Measurements from ENCODE around the gene HMGA1. TPM values are rescaled to one million over a fixed set of nuclear protein-coding genes. Genes with fewer than 3 reads are reported as not detected.

The HMGA1 gene
- total and polyA plus RNA-seq, 2 of the 13 experiments (the other 11 are each of a cell fraction or from before 2014, with no cell fraction given), result 117 to 145 TPM

DNA sequence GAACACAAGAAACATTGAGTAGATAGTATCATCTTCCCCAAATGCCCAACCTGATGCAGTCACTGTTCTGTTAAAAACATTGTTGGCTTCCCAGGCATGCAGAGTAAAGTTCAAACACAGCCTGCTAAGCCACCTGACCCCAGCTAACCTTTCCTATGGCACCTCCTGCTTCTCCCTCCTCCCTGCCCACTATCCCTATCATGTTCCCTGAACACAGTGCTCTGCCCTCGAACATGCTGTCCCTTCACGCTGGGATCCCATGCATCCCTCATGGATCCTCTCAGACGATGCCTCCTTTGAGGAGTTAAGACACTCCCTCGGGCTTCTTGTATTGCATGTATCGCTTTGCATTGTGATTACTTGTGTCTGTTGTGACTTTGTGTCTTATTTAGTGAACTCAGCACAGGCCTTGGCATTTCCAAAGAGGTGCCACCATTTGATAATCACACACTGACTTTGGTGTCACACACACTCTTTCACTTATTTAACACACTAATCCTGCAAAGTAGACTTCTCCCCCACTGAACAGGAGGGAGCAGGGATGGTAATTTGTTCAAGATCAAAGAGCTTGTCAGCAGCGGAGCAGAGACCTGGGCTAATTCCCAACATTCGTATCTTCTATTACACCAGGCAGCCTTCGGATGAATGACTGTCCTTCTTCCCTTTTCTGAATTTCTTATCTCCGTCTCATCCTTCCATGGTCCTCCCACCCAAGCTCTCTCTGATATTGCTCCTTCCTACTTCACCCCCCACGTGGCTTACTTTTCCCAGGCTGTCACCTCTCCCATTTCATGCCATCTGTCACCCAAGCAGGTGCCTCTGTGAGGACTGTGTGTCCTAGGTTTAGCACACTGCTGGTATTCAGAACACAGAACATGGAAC, 40.4 kb downstream of the HMGA1 start (continued):
- TF ChIP-seq ZNF839 (CRISPR knock-in tag; IDR thresholded peaks at IDR 0.05; ENCODE audit: borderline replicate concordance), result no peak
- TF ChIP-seq RBAK (CRISPR knock-in tag; IDR thresholded peaks at IDR 0.05), result no peak
- TF ChIP-seq SMAD9 (CRISPR knock-in tag; IDR thresholded peaks at IDR 0.05), result no peak
- TF ChIP-seq, protein P1, sequence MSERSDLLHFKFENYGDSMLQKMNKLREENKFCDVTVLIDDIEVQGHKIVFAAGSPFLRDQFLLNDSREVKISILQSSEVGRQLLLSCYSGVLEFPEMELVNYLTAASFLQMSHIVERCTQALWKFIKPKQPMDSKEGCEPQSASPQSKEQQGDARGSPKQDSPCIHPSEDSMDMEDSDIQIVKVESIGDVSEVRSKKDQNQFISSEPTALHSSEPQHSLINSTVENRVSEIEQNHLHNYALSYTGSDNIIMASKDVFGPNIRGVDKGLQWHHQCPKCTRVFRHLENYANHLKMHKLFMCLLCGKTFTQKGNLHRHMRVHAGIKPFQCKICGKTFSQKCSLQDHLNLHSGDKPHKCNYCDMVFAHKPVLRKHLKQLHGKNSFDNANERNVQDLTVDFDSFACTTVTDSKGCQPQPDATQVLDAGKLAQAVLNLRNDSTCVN (CRISPR knock-in tag; IDR thresholded peaks at IDR 0.05; ENCODE audit: borderline replicate concordance), result no peak; the same call in 1 of the 2 replicates
- no peak for TF ChIP-seq MTF1 (CRISPR knock-in tag; IDR thresholded peaks at IDR 0.05)
- TF ChIP-seq JUND (CRISPR knock-in tag; IDR thresholded peaks at IDR 0.05), result no peak
- TF ChIP-seq CREB1 (IDR thresholded peaks at IDR 0.05), result no peak
- no peak for TF ChIP-seq CREB1 (CRISPR knock-in tag; IDR thresholded peaks at IDR 0.05)
- TF ChIP-seq HES4 (CRISPR knock-in tag; IDR thresholded peaks at IDR 0.05; ENCODE audit: borderline replicate concordance), result no peak
- no peak for TF ChIP-seq FOXC1 (CRISPR knock-in tag; IDR thresholded peaks at IDR 0.05; ENCODE audit: borderline replicate concordance)
- TF ChIP-seq, protein P2, sequence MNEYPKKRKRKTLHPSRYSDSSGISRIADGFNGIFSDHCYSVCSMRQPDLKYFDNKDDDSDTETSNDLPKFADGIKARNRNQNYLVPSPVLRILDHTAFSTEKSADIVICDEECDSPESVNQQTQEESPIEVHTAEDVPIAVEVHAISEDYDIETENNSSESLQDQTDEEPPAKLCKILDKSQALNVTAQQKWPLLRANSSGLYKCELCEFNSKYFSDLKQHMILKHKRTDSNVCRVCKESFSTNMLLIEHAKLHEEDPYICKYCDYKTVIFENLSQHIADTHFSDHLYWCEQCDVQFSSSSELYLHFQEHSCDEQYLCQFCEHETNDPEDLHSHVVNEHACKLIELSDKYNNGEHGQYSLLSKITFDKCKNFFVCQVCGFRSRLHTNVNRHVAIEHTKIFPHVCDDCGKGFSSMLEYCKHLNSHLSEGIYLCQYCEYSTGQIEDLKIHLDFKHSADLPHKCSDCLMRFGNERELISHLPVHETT (CRISPR knock-in tag; conservative IDR thresholded peaks at IDR 0.05), result no peak
- no peak for TF ChIP-seq ZNF501 (CRISPR knock-in tag; IDR thresholded peaks at IDR 0.05)
- no peak for TF ChIP-seq BCL6 (CRISPR knock-in tag; IDR thresholded peaks at IDR 0.05)
- TF ChIP-seq, protein P3, sequence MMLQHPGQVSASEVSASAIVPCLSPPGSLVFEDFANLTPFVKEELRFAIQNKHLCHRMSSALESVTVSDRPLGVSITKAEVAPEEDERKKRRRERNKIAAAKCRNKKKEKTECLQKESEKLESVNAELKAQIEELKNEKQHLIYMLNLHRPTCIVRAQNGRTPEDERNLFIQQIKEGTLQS (CRISPR knock-in tag; IDR thresholded peaks at IDR 0.05), result no peak
- no peak for TF ChIP-seq NFE2L1 (CRISPR knock-in tag; IDR thresholded peaks at IDR 0.05; ENCODE audit: borderline replicate concordance)
- no peak for TF ChIP-seq PHB2 (IDR thresholded peaks at IDR 0.05; ENCODE audit: partially characterized antibody)
- no peak for TF ChIP-seq MAF1 (CRISPR knock-in tag; IDR thresholded peaks at IDR 0.05; ENCODE audit: borderline replicate concordance)
- no peak for TF ChIP-seq ADNP (CRISPR knock-in tag; IDR thresholded peaks at IDR 0.05)
- TF ChIP-seq, protein P4, sequence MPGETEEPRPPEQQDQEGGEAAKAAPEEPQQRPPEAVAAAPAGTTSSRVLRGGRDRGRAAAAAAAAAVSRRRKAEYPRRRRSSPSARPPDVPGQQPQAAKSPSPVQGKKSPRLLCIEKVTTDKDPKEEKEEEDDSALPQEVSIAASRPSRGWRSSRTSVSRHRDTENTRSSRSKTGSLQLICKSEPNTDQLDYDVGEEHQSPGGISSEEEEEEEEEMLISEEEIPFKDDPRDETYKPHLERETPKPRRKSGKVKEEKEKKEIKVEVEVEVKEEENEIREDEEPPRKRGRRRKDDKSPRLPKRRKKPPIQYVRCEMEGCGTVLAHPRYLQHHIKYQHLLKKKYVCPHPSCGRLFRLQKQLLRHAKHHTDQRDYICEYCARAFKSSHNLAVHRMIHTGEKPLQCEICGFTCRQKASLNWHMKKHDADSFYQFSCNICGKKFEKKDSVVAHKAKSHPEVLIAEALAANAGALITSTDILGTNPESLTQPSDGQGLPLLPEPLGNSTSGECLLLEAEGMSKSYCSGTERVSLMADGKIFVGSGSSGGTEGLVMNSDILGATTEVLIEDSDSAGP (CRISPR knock-in tag; IDR thresholded peaks at IDR 0.05; ENCODE audit: borderline replicate concordance), result no peak
- TF ChIP-seq, protein P5, sequence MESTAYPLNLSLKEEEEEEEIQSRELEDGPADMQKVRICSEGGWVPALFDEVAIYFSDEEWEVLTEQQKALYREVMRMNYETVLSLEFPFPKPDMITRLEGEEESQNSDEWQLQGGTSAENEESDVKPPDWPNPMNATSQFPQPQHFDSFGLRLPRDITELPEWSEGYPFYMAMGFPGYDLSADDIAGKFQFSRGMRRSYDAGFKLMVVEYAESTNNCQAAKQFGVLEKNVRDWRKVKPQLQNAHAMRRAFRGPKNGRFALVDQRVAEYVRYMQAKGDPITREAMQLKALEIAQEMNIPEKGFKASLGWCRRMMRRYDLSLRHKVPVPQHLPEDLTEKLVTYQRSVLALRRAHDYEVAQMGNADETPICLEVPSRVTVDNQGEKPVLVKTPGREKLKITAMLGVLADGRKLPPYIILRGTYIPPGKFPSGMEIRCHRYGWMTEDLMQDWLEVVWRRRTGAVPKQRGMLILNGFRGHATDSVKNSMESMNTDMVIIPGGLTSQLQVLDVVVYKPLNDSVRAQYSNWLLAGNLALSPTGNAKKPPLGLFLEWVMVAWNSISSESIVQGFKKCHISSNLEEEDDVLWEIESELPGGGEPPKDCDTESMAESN (CRISPR knock-in tag; conservative IDR thresholded peaks at IDR 0.05), result no peak
- TF ChIP-seq, protein P6, sequence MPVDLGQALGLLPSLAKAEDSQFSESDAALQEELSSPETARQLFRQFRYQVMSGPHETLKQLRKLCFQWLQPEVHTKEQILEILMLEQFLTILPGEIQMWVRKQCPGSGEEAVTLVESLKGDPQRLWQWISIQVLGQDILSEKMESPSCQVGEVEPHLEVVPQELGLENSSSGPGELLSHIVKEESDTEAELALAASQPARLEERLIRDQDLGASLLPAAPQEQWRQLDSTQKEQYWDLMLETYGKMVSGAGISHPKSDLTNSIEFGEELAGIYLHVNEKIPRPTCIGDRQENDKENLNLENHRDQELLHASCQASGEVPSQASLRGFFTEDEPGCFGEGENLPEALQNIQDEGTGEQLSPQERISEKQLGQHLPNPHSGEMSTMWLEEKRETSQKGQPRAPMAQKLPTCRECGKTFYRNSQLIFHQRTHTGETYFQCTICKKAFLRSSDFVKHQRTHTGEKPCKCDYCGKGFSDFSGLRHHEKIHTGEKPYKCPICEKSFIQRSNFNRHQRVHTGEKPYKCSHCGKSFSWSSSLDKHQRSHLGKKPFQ (CRISPR knock-in tag; IDR thresholded peaks at IDR 0.05; ENCODE audit: insufficient replicate concordance), result no peak
- TF ChIP-seq SMAD3 (CRISPR knock-in tag; IDR thresholded peaks at IDR 0.05), result no peak
- no peak for TF ChIP-seq ZNF3 (CRISPR knock-in tag; IDR thresholded peaks at IDR 0.05)

Measured in HepG2 (cell line).